Measurements from ENCODE around the gene MAP2K5. TPM values are rescaled to one million over a fixed set of nuclear protein-coding genes. Genes with fewer than 3 reads are reported as not detected.

MAP2K5 gene
- total RNA-seq, 2 donors from 2014 or later = 10.7 to 15.7 TPM

- H3K4me1 ChIP-seq (replicated peaks) = no peaks in the 10 kb centered on the region
- no peaks in the 10 kb centered on the region for H3K27me3 ChIP-seq (replicated peaks; ENCODE audit: insufficient read depth)
- H3K4me3 ChIP-seq = no peak overlapping the region
- intact Hi-C loops (cut with DNase I) = no loop called here
- no peak for TF ChIP-seq POLR2A (IDR thresholded peaks at IDR 0.05)
- no peak overlapping the region for H3K27ac ChIP-seq
- H3K36me3 ChIP-seq = no peaks in the 10 kb centered on the region
- DNase-seq (ENCODE audit: low spot score) = no peak
- H3K9me3 ChIP-seq = no peaks in the 10 kb centered on the region
- 86% methylated on average over 7 of the region's 7 CpGs for WGBS
Measured at GRCh38 chr15:67843571-67844387, 301.3 kb downstream of the MAP2K5 start.

- intact Hi-C loops (cut with DNase I) = no loop called here
- Histone ChIP-seq H3K9me3 (no peaks in the 10 kb centered on the region), H3K27ac (no peak overlapping the region)
Measured at GRCh38 chr15:67845974-67846373, 303.5 kb downstream of the MAP2K5 start.

GRCh38 chr15:67849538-67849937 lies 307.0 kb downstream of the MAP2K5 start:
- 95% methylated on average over 1 of the region's 1 CpG for WGBS
- Histone ChIP-seq H3K27me3 (replicated peaks; ENCODE audit: insufficient read depth) (no peaks in the 10 kb centered on the region), H3K4me3 (no peak overlapping the region), H3K4me1 (replicated peaks) (no peaks in the 10 kb centered on the region), H3K27ac (no peak overlapping the region), H3K9me3 (no peaks in the 10 kb centered on the region), H3K36me3 (no peaks in the 10 kb centered on the region)
- no peak for TF ChIP-seq CTCF (IDR thresholded peaks at IDR 0.05)
- TF ChIP-seq POLR2A (IDR thresholded peaks at IDR 0.05) = no peak
- no peak for TF ChIP-seq POLR2AphosphoS5 (IDR thresholded peaks at IDR 0.05)
- intact Hi-C loops (cut with DNase I) = no loop called here
- no peak for DNase-seq (ENCODE audit: low spot score)

More at GRCh38 chr15:67845974-67846373, 303.5 kb downstream of the MAP2K5 start:
- Histone ChIP-seq H3K27me3 (replicated peaks; ENCODE audit: insufficient read depth) (no peaks in the 10 kb centered on the region), H3K36me3 (no peaks in the 10 kb centered on the region), H3K4me1 (replicated peaks) (no peaks in the 10 kb centered on the region), H3K4me3 (no peak overlapping the region)
- DNase-seq (ENCODE audit: low spot score) = no peak
- WGBS = 91% methylated on average over 5 of the region's 5 CpGs
- TF ChIP-seq POLR2A (IDR thresholded peaks at IDR 0.05) = no peak
- TF ChIP-seq CTCF (IDR thresholded peaks at IDR 0.05) = no peak
- TF ChIP-seq POLR2AphosphoS5 (IDR thresholded peaks at IDR 0.05) = no peak

- 48% methylated on average over 7 of the region's 7 CpGs for WGBS
- Histone ChIP-seq H3K27ac (no peak overlapping the region), H3K4me3 (no peak overlapping the region), H3K4me1 (replicated peaks) (no peaks in the 10 kb centered on the region), H3K27me3 (replicated peaks; ENCODE audit: insufficient read depth) (no peaks in the 10 kb centered on the region), H3K36me3 (no peaks in the 10 kb centered on the region), H3K9me3 (no peaks in the 10 kb centered on the region)
- TF ChIP-seq CTCF (IDR thresholded peaks at IDR 0.05) (no peak), POLR2A (IDR thresholded peaks at IDR 0.05) (no peak), POLR2AphosphoS5 (IDR thresholded peaks at IDR 0.05) (no peak)
- intact Hi-C loops (cut with DNase I) = no loop called here
- DNase-seq (ENCODE audit: low spot score) = no peak
Measured at GRCh38 chr15:67850336-67850735, 307.8 kb downstream of the MAP2K5 start.

- no peak overlapping the region for H3K27ac ChIP-seq
- H3K4me1 ChIP-seq (replicated peaks) = no peaks in the 10 kb centered on the region
- WGBS = 79% methylated on average over 4 of the region's 4 CpGs
- no peak for DNase-seq (ENCODE audit: low spot score)
- no peak overlapping the region for H3K4me3 ChIP-seq
- no peaks in the 10 kb centered on the region for H3K36me3 ChIP-seq
- intact Hi-C loops (cut with DNase I) = no loop called here
- no peaks in the 10 kb centered on the region for H3K9me3 ChIP-seq
- H3K27me3 ChIP-seq (replicated peaks; ENCODE audit: insufficient read depth) = no peaks in the 10 kb centered on the region
- TF ChIP-seq POLR2A (IDR thresholded peaks at IDR 0.05) (no peak), CTCF (IDR thresholded peaks at IDR 0.05) (no peak)
Measured at GRCh38 chr15:67850994-67851571, 308.6 kb downstream of the MAP2K5 start.
